Mononuclear cell (primary cell): ENCODE measurements around the gene DAB2IP. TPM values are rescaled to one million over a fixed set of nuclear protein-coding genes. Genes with fewer than 3 reads are reported as not detected.

ENCODE experiments used
- H3K27me3 ChIP-seq: 2 replicates; pipeline ENCODE4 v1.6.0; 2011; ENCODE audit warnings: low read length, control low read depth; ENCODE audit not compliant: insufficient read depth
- H3K4me1 ChIP-seq: 2 replicates; pipeline ENCODE4 v1.5.1; 2011; ENCODE audit warnings: mild to moderate bottlenecking, low read length, control low read depth; ENCODE audit not compliant: insufficient read depth
- H3K4me3 ChIP-seq: 2 replicates; pipeline ENCODE4 v1.5.1; 2011; ENCODE audit warnings: mild to moderate bottlenecking, low read length, moderate library complexity
- H3K9me3 ChIP-seq: 2 replicates; pipeline ENCODE4 v1.5.1; 2011; ENCODE audit warnings: low read depth, mild to moderate bottlenecking, control low read depth, low read length
- total RNA-seq: library from RNA; depleted of rRNA; stranded (reverse); fragments of >200 nt; gene quantifications from one replicate; pipeline ENCODE4 v1.2.3, GENCODE V29; 2012

Gene DAB2IP
- total RNA-seq, 1 donor: 0.10 TPM

DNA sequence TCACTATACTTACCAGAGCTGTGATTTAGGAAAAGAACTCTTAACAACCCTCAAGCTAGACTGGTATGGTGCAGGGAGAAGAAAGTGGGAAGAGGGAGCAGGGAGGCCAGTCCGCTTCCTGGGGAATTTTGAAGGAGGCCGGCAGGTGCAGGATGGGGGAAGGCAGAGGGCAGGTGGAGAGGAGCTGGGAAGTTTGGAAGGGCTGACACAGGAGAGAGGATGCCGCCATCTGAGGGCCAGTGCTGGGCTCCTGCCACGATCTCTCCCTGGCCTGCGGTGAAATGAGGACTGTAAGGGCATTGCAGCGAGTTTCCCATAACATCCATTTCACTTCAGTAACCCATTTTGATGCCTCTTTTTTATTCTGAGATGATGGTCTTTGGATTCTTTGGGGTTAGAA is 8.9 kb downstream of the DAB2IP start:
- H3K27me3 ChIP-seq: no peaks in the 10 kb centered on the region
- no peaks in the 10 kb centered on the region for H3K4me1 ChIP-seq
- H3K4me3 ChIP-seq: no peak overlapping the region
- no peaks in the 10 kb centered on the region for H3K9me3 ChIP-seq

DNA sequence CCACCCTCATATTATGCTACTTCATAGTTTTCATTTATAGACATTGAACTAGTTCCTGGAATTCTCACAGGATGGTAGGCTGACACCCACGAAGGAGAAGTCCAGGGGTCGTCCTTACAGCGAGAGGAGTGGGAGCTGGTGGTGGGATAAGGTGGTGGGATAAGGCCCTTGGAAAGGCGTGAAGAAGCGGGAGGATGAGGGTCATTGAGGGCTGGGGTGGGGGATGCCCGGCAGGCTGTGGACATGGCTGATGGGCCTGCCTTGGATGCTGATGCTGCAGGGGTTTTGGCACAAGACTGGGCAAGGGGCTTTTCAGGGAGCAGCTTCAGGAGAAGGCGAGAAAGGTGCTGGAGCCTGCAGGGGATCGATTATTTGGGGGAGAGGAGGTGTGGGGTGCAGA is 9.4 kb downstream of the DAB2IP start:
- Histone ChIP-seq H3K4me1 (no peaks in the 10 kb centered on the region), H3K4me3 (no peak overlapping the region), H3K9me3 (no peaks in the 10 kb centered on the region), H3K27me3 (no peaks in the 10 kb centered on the region)

DNA sequence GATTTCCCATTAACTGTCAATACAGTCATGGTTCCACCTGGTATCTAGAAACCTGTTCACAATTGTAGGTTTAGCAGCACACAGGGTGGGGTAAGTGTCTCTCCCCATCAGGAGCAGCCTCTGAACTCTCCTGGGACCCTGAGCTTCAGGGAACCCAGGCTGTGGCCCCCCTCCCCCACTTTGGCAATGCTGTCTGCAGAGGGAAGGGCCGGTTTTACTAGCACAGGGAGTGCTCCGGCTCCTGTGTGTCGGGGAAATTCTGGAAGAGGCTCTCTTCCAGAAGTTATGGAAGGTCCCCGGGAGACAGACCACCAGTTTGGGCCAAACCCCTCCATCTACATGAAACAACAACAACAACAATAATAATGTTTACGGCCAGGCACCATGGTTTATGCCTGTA is 9.9 kb downstream of the DAB2IP start:
- Histone ChIP-seq H3K27me3 (no peaks in the 10 kb centered on the region), H3K4me1 (no peaks in the 10 kb centered on the region), H3K9me3 (no peaks in the 10 kb centered on the region), H3K4me3 (no peak overlapping the region)

DNA sequence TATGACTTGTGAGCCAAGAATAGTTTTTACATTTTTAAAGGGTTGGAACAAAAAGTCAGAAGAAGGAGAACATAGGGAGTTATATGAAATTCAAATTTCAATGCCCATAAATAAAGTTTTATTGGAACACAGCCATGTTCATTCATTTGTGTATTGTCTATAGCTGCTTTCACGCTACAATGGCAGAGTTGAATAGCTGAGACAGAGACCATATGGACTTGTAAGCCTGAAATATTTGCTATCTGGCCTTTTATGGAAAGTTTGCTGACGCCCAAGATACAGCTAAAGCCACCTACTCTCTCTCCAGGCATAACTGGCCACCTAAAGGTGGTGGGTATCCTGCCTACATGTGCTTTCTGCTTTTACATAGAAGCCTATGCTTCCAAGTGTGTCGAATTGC is 10.9 kb downstream of the DAB2IP start:
- Histone ChIP-seq H3K4me1 (no peaks in the 10 kb centered on the region), H3K4me3 (no peak overlapping the region), H3K9me3 (no peaks in the 10 kb centered on the region), H3K27me3 (no peaks in the 10 kb centered on the region)

DNA sequence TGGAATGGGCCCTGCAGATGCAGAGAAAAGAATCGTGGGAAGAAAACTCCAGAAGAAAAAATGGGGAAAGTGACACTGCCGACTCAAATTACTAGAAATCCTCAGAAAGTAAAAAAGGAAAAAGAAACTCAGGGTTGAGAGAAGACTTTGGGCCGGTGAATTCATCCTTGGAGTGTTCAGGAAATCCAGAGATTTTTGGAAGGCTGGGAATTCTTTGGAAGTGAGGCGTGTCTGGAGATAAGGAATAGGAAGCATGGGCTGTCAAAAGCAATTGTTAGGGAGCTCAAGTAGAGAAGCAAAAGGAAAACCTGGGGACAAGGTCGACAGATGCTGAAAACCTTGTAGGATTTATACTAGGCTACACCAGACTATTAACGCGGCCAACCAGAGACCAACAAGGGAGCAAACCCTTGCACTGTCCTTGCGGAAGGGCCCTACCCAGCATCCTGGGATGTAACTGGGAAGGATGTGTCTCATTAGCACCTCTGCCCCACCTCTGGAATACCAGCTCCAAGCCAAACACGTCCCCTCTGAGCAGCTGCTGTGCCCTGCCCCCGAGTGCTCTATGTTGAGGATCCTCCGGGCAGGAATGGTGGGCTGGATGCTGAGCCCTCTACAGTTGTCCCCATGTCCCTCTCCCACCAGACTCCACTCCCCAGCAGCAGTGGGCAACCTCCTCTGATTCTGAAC is 11.6 kb downstream of the DAB2IP start:
- H3K9me3 ChIP-seq: no peaks in the 10 kb centered on the region
- no peaks in the 10 kb centered on the region for H3K4me1 ChIP-seq
- no peaks in the 10 kb centered on the region for H3K27me3 ChIP-seq
- no peak overlapping the region for H3K4me3 ChIP-seq

DNA sequence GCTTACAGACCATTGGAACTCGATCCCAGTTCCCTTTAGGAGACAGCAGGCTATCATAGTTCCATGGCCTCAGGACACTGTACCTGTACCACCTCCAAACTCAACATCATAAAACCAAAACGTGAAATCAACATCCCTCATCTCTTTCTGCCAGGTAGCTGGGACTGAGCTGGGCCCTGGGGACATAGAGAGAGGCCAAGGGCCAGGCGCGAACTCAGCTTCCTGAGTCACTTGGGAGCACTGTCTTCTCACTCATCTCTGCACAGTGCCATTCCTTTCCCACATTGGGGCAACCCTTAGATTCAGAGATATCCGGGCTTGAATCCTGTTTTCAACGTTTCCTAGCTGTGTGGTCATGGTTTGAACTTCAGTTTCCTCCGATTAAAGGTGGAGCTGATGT is 12.2 kb downstream of the DAB2IP start:
- no peaks in the 10 kb centered on the region for H3K4me1 ChIP-seq

DNA sequence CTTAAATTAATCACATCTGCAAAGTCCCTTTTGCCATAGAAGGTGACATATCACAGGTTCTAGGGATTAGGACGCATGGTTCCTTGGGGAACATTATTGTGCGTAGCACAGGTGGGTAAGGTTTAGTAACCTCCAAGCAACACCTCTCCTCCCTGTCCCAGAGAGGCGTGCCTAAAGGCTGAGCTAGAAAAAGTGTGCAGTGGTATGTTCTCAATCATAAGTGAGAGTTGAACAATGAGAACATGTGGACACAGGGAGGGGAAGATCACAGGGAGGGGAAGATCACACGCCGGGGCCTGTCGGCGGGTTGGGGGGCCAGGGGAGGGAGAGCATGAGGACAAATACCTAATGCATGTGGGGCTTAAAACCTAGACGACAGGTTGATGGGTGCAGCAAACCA is 14.9 kb downstream of the DAB2IP start:
- H3K9me3 ChIP-seq: no peaks in the 10 kb centered on the region
- no peak overlapping the region for H3K4me3 ChIP-seq
- no peaks in the 10 kb centered on the region for H3K4me1 ChIP-seq
- no peaks in the 10 kb centered on the region for H3K27me3 ChIP-seq

More for the DNA sequence above, 12.2 kb downstream of the DAB2IP start:
- Histone ChIP-seq H3K4me3 (no peak overlapping the region), H3K27me3 (no peaks in the 10 kb centered on the region), H3K9me3 (no peaks in the 10 kb centered on the region)

DNA sequence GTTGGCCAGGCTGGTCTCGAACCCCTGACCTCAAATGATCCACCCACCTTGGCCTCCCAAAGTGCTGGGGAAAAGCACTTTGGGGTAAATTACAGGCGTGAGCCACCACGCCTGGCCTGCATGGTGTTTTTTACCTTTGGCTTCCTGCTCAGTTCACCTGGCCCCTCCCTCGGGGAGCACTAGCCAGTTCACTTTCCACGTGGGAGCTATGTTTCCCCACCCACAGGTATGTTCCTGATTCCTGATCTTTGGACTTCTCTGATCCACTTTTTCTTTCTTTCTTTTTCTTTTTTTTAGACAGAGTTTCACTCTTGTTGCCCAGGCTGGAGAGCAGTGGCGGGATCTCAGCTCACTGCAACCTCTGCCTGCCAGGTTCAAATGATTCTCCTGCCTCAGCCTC is 15.8 kb downstream of the DAB2IP start:
- Histone ChIP-seq H3K4me1 (no peaks in the 10 kb centered on the region), H3K4me3 (no peak overlapping the region), H3K9me3 (no peaks in the 10 kb centered on the region), H3K27me3 (no peaks in the 10 kb centered on the region)

DNA sequence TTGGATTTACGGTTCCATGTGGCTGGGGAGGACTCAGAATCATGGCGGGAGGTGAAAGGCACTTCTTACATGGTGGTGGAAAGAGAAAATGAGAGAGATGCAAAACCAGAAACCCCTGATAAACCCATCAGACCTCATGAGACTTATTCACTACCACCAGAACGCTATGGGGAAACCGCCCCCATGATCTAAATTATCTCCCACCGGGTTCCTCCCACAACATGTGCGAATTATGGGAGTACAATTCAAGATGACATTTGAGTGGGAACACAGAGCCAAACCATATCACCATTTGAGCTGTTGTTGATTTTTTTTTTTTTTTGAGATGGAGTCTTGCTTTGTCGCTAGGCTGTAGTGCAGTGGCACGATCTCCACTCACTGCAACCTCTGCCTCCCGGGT is 16.5 kb downstream of the DAB2IP start:
- Histone ChIP-seq H3K4me1 (no peaks in the 10 kb centered on the region), H3K4me3 (no peak overlapping the region), H3K27me3 (no peaks in the 10 kb centered on the region), H3K9me3 (no peaks in the 10 kb centered on the region)

DNA sequence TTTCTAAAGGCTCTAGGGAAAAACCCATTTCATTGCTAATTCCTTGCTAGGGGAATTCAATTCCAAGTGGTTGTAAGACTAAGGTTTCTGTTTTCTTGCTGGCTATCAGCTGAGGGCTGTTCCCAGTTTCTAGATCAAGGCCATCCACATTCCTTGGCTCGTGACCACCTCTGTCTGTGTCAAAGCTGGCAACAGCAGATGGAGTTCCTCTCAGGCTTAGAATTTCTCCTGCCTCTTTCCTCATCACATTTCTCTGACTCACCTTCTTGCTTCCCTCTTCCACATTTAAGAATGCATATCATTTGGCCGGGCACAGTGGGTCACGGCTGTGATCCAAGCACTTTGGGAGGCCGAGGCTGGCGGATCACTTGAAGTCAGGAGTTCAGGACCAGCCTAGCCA is 19.0 kb downstream of the DAB2IP start:
- no peak overlapping the region for H3K4me3 ChIP-seq
- no peaks in the 10 kb centered on the region for H3K27me3 ChIP-seq
- no peaks in the 10 kb centered on the region for H3K4me1 ChIP-seq
- H3K9me3 ChIP-seq: no peaks in the 10 kb centered on the region

DNA sequence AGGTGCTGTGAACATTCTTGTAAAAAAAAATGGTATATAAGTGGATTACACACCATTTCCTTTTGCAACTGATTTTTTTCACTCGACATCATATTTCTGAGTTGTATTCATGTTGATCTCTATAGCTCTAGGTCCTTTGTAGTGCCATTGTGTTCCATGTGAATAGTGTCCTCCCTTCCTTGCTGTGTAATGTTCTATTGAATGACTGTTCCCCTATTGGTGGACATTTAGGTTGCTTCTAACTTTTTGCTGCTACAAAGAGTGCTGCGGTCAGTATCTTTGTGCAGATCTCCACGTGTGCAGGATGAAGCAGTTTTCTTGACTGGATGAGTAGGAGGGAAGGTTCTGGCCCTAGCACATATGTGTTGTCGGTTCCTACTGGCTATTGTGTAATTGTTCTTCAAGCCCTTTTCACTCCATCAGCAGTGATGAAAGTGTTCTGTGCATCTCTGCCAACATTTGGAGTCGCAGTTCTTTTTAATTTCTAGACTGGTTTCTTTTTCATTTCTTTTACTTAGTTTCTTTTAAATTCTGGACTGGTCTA is 20.2 kb downstream of the DAB2IP start:
- Histone ChIP-seq H3K4me1 (no peaks in the 10 kb centered on the region), H3K4me3 (no peak overlapping the region), H3K27me3 (no peaks in the 10 kb centered on the region), H3K9me3 (no peaks in the 10 kb centered on the region)

DNA sequence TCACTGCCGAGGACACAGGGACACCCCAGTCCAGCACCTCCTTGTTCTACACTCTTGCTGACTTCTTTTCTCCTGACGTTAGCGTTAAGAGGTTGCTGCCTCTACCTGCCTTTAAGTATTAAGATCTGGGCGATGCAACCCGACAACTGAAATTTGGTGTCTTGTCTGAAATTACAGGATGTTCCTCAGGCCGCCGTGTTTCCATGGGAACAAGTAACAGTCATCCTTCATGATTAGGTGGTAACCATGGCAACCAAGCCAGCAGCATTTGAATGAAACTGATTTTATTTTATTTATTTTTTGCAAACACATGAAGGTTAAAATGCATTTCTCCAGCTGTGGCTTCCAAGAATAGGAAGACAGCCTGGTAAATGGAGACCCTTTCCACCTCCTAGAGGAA is 20.8 kb downstream of the DAB2IP start:
- Histone ChIP-seq H3K4me1 (no peaks in the 10 kb centered on the region), H3K9me3 (no peaks in the 10 kb centered on the region), H3K4me3 (no peak overlapping the region), H3K27me3 (no peaks in the 10 kb centered on the region)

DNA sequence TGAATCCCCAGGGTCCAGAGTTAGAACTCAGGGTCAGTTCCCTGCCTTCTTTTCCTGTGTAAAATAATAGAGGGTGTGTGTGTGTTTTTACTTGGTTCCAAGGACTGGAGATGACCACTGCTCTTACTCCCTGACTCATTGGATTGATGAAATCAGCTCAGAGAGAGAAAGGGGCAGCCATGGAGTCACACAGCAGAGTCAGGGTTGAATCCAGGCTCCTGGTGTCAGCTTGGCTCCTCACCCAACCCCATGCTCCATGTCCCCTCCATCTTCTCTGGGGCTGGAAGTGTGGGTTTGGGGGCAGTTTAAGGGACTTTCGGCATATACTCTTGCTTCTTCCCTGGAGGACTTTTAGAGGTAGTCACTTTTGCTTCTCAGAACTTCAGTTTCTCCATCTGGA is 21.6 kb downstream of the DAB2IP start:
- H3K4me3 ChIP-seq: no peak overlapping the region
- no peaks in the 10 kb centered on the region for H3K4me1 ChIP-seq
- no peaks in the 10 kb centered on the region for H3K9me3 ChIP-seq
- H3K27me3 ChIP-seq: no peaks in the 10 kb centered on the region

DNA sequence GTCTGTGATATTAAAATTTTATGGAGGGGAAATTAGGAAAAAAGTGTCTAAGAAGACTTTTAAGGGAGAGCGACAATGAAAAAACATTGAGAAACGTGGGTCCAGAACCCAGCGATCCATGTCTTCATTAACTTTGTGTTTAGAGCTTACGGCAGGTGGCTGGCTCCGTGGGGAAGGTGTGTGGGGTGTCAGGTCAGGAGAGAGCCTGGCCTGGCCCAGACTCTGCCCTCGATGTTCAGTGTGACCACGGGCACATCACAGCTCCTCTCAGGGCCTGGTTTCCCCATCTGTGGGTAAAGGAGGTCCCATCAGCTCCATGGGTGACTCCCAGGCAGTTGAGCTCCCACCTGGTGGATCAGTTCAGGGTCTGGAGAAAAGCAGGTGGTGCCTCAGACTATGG is 22.1 kb downstream of the DAB2IP start:
- H3K4me1 ChIP-seq: no peaks in the 10 kb centered on the region
- H3K4me3 ChIP-seq: no peak overlapping the region
- no peaks in the 10 kb centered on the region for H3K27me3 ChIP-seq
- H3K9me3 ChIP-seq: no peaks in the 10 kb centered on the region

DNA sequence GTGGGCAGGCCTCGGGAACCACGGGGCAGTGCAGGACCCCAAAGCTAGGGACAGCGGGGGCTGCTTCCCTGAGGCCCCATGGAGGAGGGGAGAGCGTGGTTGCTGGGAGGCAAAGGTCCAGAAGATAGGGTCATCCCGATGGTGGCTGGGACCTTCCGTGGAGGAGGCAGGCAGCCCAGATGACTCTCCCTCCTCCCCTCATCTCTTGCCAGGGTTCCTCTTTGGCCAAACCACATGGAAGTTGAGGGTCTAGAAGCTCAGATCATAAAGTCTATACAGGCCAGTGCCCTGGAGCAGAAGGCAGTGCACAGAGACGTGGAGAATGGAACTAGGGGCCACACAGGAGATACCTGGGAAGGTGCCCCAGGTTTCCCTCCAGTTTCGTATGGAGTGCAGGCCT is 22.6 kb downstream of the DAB2IP start:
- Histone ChIP-seq H3K4me1 (no peaks in the 10 kb centered on the region), H3K9me3 (no peaks in the 10 kb centered on the region), H3K4me3 (no peak overlapping the region), H3K27me3 (no peaks in the 10 kb centered on the region)

DNA sequence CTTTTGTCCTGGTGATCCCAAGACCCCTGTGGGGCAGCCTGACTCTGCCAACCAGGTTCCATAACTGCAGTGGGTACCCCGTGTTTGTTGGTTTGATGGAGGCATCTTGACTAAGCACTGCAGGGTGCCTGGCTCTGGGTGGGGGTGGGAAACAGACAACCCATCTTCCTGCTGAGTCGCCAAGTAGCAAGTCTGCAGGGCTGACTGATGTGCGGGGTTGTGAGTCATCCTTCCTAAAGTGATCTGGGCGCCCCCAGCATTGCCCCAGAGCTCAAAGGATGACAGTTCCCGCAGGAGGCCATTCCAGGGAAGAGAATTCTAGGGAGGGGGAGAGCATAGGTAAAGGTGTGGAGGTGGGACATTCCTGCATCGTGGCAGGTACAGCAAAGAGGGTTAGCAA is 23.5 kb downstream of the DAB2IP start:
- Histone ChIP-seq H3K4me3 (no peak overlapping the region), H3K27me3 (no peaks in the 10 kb centered on the region), H3K4me1 (no peaks in the 10 kb centered on the region), H3K9me3 (no peaks in the 10 kb centered on the region)
